GM23338 (cell line): Measurements from ENCODE around the gene PRR11. TPM values are rescaled to one million over a fixed set of nuclear protein-coding genes. Genes with fewer than 3 reads are reported as not detected.
"Not testable (repeated sequence)": the region's sequence is repeated elsewhere in the genome, so short reads cannot be mapped to it uniquely, and the experiment has no call there.

Experiments
- ATAC-seq: fragments of 200-7000 bp; cut with Tn5 transposase; 3 replicates; pipeline ENCODE4 v1.9.1; 2020
- DNase-seq: peaks from one replicate; pipeline ENCODE4 v3.0.0-alpha.2; 2015; ENCODE audit warnings: low spot score
- H2AFZ ChIP-seq: fragments of 200-600 bp; sonication (generic); 2 replicates; pipeline ENCODE4 v1.8.0; 2016; ENCODE audit warnings: antibody characterized with exemption, mild to moderate bottlenecking, moderate library complexity
- H3F3A ChIP-seq: fragments of 200-600 bp; sonication (generic); replicated peaks from 2 replicates; pipeline ENCODE4 v1.8.0; 2017; ENCODE audit warnings: antibody characterized with exemption, mixed run types, low read depth
- H3K27ac ChIP-seq: fragments of 200-600 bp; sonication (generic); 2 replicates; pipeline ENCODE4 v1.6.1; 2016; ENCODE audit warnings: low read depth
- H3K27me3 ChIP-seq: fragments of 200-600 bp; sonication (generic); 2 replicates; pipeline ENCODE4 v1.8.0; 2016; ENCODE audit warnings: mild to moderate bottlenecking, mixed run types, moderate library complexity; ENCODE audit not compliant: insufficient read depth
- H3K36me3 ChIP-seq: fragments of 200-600 bp; sonication (generic); 2 replicates; pipeline ENCODE4 v1.8.0; 2016; ENCODE audit warnings: mild to moderate bottlenecking; ENCODE audit not compliant: insufficient read depth
- H3K4me1 ChIP-seq: fragments of 200-600 bp; sonication (generic); 2 replicates; pipeline ENCODE4 v1.8.0; 2016; ENCODE audit warnings: mild to moderate bottlenecking, moderate library complexity; ENCODE audit not compliant: insufficient read depth
- H3K4me2 ChIP-seq: fragments of 200-600 bp; sonication (generic); 2 replicates; pipeline ENCODE4 v1.7.1; 2017; ENCODE audit warnings: mixed run types
- H3K4me3 ChIP-seq: fragments of 200-600 bp; sonication (generic); 2 replicates; pipeline ENCODE4 v1.6.1; 2016; ENCODE audit warnings: mixed run types
- H3K79me2 ChIP-seq: fragments of 200-600 bp; sonication (generic); replicated peaks from 2 replicates; pipeline ENCODE4 v1.8.0; 2017; ENCODE audit warnings: mild to moderate bottlenecking; ENCODE audit not compliant: insufficient read depth
- H3K9me2 ChIP-seq: fragments of 200-600 bp; sonication (generic); 2 replicates; pipeline ENCODE4 v1.8.0; 2017; ENCODE audit not compliant: insufficient read depth
- H4K20me1 ChIP-seq: fragments of 200-600 bp; sonication (generic); replicated peaks from 2 replicates; pipeline ENCODE4 v1.8.0; 2017; ENCODE audit warnings: mild to moderate bottlenecking; ENCODE audit not compliant: insufficient read depth
- H3K27ac Mint-ChIP-seq: 2 replicates; pipeline ENCODE4 v1.8.0; 2020; ENCODE audit warnings: inconsistent platforms, mild to moderate bottlenecking, moderate library complexity, mixed read lengths
- H3K27me3 Mint-ChIP-seq: 3 replicates; pipeline ENCODE4 v1.8.0; 2022; ENCODE audit warnings: low read depth, mild to moderate bottlenecking, moderate library complexity, mixed read lengths, inconsistent platforms; ENCODE audit not compliant: insufficient read depth, poor library complexity
- H3K36me3 Mint-ChIP-seq: 3 replicates; pipeline ENCODE4 v1.8.0; 2021; ENCODE audit warnings: low read depth, mild to moderate bottlenecking, inconsistent platforms, moderate library complexity, mixed read lengths
- H3K4me1 Mint-ChIP-seq: 3 replicates; pipeline ENCODE4 v1.8.0; 2020; ENCODE audit warnings: mild to moderate bottlenecking, inconsistent platforms, mixed read lengths
- H3K4me3 Mint-ChIP-seq: 3 replicates; pipeline ENCODE4 v1.8.0; 2021; ENCODE audit warnings: moderate library complexity, mild to moderate bottlenecking, inconsistent platforms, mixed read lengths
- H3K9me3 Mint-ChIP-seq: 3 replicates; pipeline ENCODE4 v1.8.0; 2020; ENCODE audit warnings: moderate library complexity, mild to moderate bottlenecking, inconsistent platforms, mixed read lengths
- CREB1 ChIP-seq: fragments of 250-450 bp; sonication (Bioruptor Pico); IDR thresholded peaks from 2 replicates; pipeline ENCODE4 v1.5.0; 2020; ENCODE audit warnings: low read depth, mild to moderate bottlenecking, moderate library complexity
- EZH2 ChIP-seq: fragments of 200-600 bp; sonication (generic); IDR thresholded peaks from one replicate; pipeline ENCODE4 v1.8.0; 2017; ENCODE audit warnings: antibody characterized with exemption, mild to moderate bottlenecking, low read depth; ENCODE audit not compliant: unreplicated experiment
- JUNB ChIP-seq: IDR thresholded peaks from one replicate; pipeline ENCODE4 v1.6.1; 2016; ENCODE audit warnings: antibody characterized with exemption; ENCODE audit not compliant: unreplicated experiment
- NANOG ChIP-seq: IDR thresholded peaks from 2 replicates; pipeline ENCODE4 v1.6.1; 2016; ENCODE audit warnings: antibody characterized with exemption, borderline replicate concordance
- POLR2AphosphoS5 ChIP-seq: IDR thresholded peaks from 2 replicates; pipeline ENCODE4 v1.6.1; 2016; ENCODE audit warnings: antibody characterized with exemption, low read depth
- STAT1 ChIP-seq: IDR thresholded peaks from one replicate; pipeline ENCODE4 v1.6.1; 2016; ENCODE audit warnings: antibody characterized with exemption; ENCODE audit not compliant: unreplicated experiment
- ZNF114 ChIP-seq: fragments of 250-450 bp; sonication (Bioruptor Pico); IDR thresholded peaks from 2 replicates; pipeline ENCODE4 v1.5.0; 2020; ENCODE audit warnings: mild to moderate bottlenecking, moderate library complexity
- polyA plus RNA-seq: library from polyadenylated mRNA; unstranded; fragments of >200 nt; fragmentation: Nextera tagmentation; extraction: Ambion mirVana; gene quantifications from 2 replicates; pipeline ENCODE4 v1.2.1, GENCODE V29; 2016
- total RNA-seq: library from RNA; depleted of rRNA; stranded (reverse); fragments of >200 nt; shearing (Covaris generic); gene quantifications from 2 replicates; pipeline ENCODE4 v1.2.3, GENCODE V29; 2014
- TF ChIP-seq, protein P1 (sequence below): IDR thresholded peaks from one replicate; pipeline ENCODE4 v1.6.1; 2018; ENCODE audit warnings: antibody characterized with exemption; ENCODE audit not compliant: unreplicated experiment
- TF ChIP-seq, protein P2 (sequence below): IDR thresholded peaks from 2 replicates; pipeline ENCODE4 v1.6.1; 2016; ENCODE audit warnings: antibody characterized with exemption

PRR11 gene
- total and polyA plus RNA-seq, 2 experiments from 2014 or later: 42.7 to 55.9 TPM

DNA sequence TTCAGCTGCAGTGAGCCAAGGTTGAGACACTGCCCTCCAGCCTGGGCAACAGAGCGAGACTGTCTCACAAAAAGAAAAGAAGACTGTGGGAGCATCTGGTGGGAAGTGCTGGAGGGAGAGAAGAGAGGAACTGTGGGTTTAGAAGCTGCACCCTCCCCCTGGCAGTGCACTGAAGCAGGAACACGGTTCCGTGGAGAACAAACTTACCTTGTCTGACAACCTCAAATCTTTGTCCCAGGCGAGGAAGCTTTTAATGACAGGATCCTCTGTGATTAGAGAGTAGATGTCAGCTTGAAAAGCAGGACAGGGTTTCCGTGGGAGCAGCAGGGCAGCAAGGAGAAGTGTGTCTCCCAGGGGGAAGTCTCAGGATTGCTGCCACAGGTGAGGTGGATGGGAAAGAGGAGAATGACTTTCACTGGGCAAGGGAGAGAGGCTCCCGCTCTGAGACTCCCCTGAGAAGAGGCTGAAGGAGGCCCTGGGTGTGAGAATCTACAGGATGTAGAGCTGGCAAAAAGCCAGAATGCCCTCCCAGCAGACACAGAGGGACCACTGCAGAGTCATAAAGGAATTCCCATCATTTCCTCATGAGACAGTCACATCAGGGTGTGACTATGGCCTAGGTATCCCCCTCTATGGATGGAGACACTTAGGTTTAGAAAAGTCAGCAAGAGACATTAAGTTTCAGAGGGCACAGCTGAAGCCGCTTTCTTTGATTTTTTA, 22.9 kb downstream of the PRR11 start:
- Mint-ChIP-seq H3K9me3 (no peaks in the 10 kb centered on the region; the same call in 2 of the 3 replicates), H3K27ac (no peak overlapping the region), H3K4me1 (no peaks in the 10 kb centered on the region; the same call in 2 of the 3 replicates), H3K4me3 (no peak overlapping the region), H3K36me3 (peaks cover 41% of the 10 kb centered on the region), H3K27me3 (peaks cover 10% of the 10 kb centered on the region)
- Histone ChIP-seq H2AFZ (no peak overlapping the region), H3K36me3 (no peaks in the 10 kb centered on the region), H3K27ac (no peak overlapping the region), H3K4me2 (no peak overlapping the region), H3K79me2 (0 out of 2 replicates have a peak, but pooled peaks cover 2% of the 10 kb centered on the region), H3K9me2 (no peaks in the 10 kb centered on the region), H3K4me1 (no peaks in the 10 kb centered on the region), H4K20me1 (no peaks in the 10 kb centered on the region), H3K27me3 (no peaks in the 10 kb centered on the region), H3F3A (no peaks in the 10 kb centered on the region), H3K4me3 (no peak overlapping the region)
- no peak for DNase-seq
- ATAC-seq: no peak
- TF ChIP-seq POLR2AphosphoS5: no peak

GRCh38 chr17:59179601-59180000, 24.1 kb downstream of the PRR11 start:
- not testable (repeated sequence) for H3K27me3 Mint-ChIP-seq, H3K4me1 ChIP-seq, H3K4me3 Mint-ChIP-seq, ATAC-seq, H3F3A ChIP-seq, H3K9me3 Mint-ChIP-seq, H3K4me1 Mint-ChIP-seq, H3K79me2 ChIP-seq, H3K9me2 ChIP-seq, DNase-seq, H3K36me3 ChIP-seq, H2AFZ ChIP-seq, H4K20me1 ChIP-seq, H3K4me3 ChIP-seq, H3K4me2 ChIP-seq, H3K27ac ChIP-seq, H3K27me3 ChIP-seq
- peak overlapping the region; percentile 43 for H3K27ac Mint-ChIP-seq
- peaks cover 30% of the 10 kb centered on the region for H3K36me3 Mint-ChIP-seq

- Histone ChIP-seq H3K36me3 (peaks cover 6% of the 10 kb centered on the region), H3K27ac (no peak overlapping the region), H3K4me3 (no peak overlapping the region), H4K20me1 (no peaks in the 10 kb centered on the region), H3K27me3 (no peaks in the 10 kb centered on the region), H3K4me1 (no peaks in the 10 kb centered on the region), H3K4me2 (no peak overlapping the region), H3F3A (no peaks in the 10 kb centered on the region), H3K9me2 (no peaks in the 10 kb centered on the region), H2AFZ (no peak overlapping the region), H3K79me2 (no peaks in the 10 kb centered on the region)
- H3K36me3 Mint-ChIP-seq: peaks cover 31% of the 10 kb centered on the region
- no peak for ATAC-seq
- DNase-seq: no peak
- no peaks in the 10 kb centered on the region for H3K9me3 Mint-ChIP-seq
- H3K27ac Mint-ChIP-seq: no peak overlapping the region
- H3K4me3 Mint-ChIP-seq: no peak overlapping the region
- H3K27me3 Mint-ChIP-seq: peaks cover 10% of the 10 kb centered on the region
- TF ChIP-seq STAT1 (no peak), JUNB (no peak), POLR2AphosphoS5 (no peak), EZH2 (no peak), ZNF114 (CRISPR knock-in tag) (no peak), CREB1 (CRISPR knock-in tag) (no peak), NANOG (no peak)
- TF ChIP-seq, protein P1, sequence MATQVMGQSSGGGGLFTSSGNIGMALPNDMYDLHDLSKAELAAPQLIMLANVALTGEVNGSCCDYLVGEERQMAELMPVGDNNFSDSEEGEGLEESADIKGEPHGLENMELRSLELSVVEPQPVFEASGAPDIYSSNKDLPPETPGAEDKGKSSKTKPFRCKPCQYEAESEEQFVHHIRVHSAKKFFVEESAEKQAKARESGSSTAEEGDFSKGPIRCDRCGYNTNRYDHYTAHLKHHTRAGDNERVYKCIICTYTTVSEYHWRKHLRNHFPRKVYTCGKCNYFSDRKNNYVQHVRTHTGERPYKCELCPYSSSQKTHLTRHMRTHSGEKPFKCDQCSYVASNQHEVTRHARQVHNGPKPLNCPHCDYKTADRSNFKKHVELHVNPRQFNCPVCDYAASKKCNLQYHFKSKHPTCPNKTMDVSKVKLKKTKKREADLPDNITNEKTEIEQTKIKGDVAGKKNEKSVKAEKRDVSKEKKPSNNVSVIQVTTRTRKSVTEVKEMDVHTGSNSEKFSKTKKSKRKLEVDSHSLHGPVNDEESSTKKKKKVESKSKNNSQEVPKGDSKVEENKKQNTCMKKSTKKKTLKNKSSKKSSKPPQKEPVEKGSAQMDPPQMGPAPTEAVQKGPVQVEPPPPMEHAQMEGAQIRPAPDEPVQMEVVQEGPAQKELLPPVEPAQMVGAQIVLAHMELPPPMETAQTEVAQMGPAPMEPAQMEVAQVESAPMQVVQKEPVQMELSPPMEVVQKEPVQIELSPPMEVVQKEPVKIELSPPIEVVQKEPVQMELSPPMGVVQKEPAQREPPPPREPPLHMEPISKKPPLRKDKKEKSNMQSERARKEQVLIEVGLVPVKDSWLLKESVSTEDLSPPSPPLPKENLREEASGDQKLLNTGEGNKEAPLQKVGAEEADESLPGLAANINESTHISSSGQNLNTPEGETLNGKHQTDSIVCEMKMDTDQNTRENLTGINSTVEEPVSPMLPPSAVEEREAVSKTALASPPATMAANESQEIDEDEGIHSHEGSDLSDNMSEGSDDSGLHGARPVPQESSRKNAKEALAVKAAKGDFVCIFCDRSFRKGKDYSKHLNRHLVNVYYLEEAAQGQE: no peak
- TF ChIP-seq, protein P2, sequence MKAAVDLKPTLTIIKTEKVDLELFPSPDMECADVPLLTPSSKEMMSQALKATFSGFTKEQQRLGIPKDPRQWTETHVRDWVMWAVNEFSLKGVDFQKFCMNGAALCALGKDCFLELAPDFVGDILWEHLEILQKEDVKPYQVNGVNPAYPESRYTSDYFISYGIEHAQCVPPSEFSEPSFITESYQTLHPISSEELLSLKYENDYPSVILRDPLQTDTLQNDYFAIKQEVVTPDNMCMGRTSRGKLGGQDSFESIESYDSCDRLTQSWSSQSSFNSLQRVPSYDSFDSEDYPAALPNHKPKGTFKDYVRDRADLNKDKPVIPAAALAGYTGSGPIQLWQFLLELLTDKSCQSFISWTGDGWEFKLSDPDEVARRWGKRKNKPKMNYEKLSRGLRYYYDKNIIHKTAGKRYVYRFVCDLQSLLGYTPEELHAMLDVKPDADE: no peak
- no peaks in the 10 kb centered on the region; the same call in 2 of the 3 replicates for H3K4me1 Mint-ChIP-seq
Observed at GRCh38 chr17:59180626-59181025, 25.1 kb downstream of the PRR11 start.
